Ovary (tissue), 3 donors: ENCODE measurements around the gene TENM3.

Experiments used
- CTCF ChIP-seq, 3 donors: fragments of 450-650 bp in 2 of 3; fragments of 200-600 bp in 1 of 3; IDR thresholded peaks; one replicate each; pipeline versions ENCODE4 v1.5.1 to v1.8.0; 2016 to 2022; ENCODE audit warnings: antibody characterized with exemption in 3 of 3, mild to moderate bottlenecking in 1 of 3
- EP300 ChIP-seq: sonication (generic); formaldehyde crosslinking; IDR thresholded peaks from one replicate; pipeline ENCODE4 v1.6.1; 2017; ENCODE audit warnings: antibody characterized with exemption
- POLR2A ChIP-seq: fragments of 450-650 bp; IDR thresholded peaks from one replicate; pipeline ENCODE4 v1.6.1; 2017; ENCODE audit warnings: antibody characterized with exemption, mild to moderate bottlenecking, moderate library complexity
- donor health status: DM: no; HTN: no; CAD: no.

- TF ChIP-seq CTCF (IDR thresholded peaks at IDR 0.05) (no peak), EP300 (no peak), POLR2A (no peak)
These were observed 20.4 kb downstream of the TENM3 start for GRCh38 chr4:182263562-182263961.
